ENCODE measurements around the gene TCF12. TPM values are rescaled to one million over a fixed set of nuclear protein-coding genes. Genes with fewer than 3 reads are reported as not detected.
A peak's percentile ranks its signal among the peaks of the same experiment; 100 is the strongest.
"Not testable (repeated sequence)": the region's sequence is repeated elsewhere in the genome, so short reads cannot be mapped to it uniquely, and the experiment has no call there.

Gene TCF12
- total RNA-seq, 4 donors from 2014 or later = 108 to 177 (median 148) TPM

GRCh38 chr15:56929399-56929798 is 11.0 kb downstream of the TCF12 start:
- peak overlapping the region in 1 of 4 donors; percentile 51 for H3K27ac ChIP-seq (replicated peaks in 1 of 4)
- H3K4me1 ChIP-seq = peaks cover 66 to 95% (median 84%) of the 10 kb centered on the region in 4 donors
- TF ChIP-seq CTCF (IDR thresholded peaks at IDR 0.05) = no peak
- TF ChIP-seq EP300 (IDR thresholded peaks at IDR 0.05) = no peak
- no peak for TF ChIP-seq POLR2AphosphoS5 (IDR thresholded peaks at IDR 0.05)
- peaks cover 0 to 4% (median 0%) of the 10 kb centered on the region in 4 donors for H3K36me3 ChIP-seq
- H3K4me3 ChIP-seq = no peak overlapping the region
- no peak for DNase-seq (ENCODE audit: extremely low spot score)
- no peaks in the 10 kb centered on the region for H3K27me3 ChIP-seq
- intact Hi-C loops (cut with DNase I) = no loop called here
- H3K9me3 ChIP-seq = no peaks in the 10 kb centered on the region

- Histone ChIP-seq H3K4me3 (no peak overlapping the region), H3K36me3 (peaks cover 0 to 4% (median 0%) of the 10 kb centered on the region in 4 donors), H3K9me3 (no peaks in the 10 kb centered on the region), H3K27me3 (no peaks in the 10 kb centered on the region), H3K4me1 (peaks cover 66 to 90% (median 82%) of the 10 kb centered on the region in 4 donors), H3K27ac (replicated peaks in 1 of 4) (peak overlapping the region; percentile 15 to 56 (median 34))
- WGBS = 94% methylated on average over 3 of the region's 3 CpGs
- no peak for DNase-seq (ENCODE audit: extremely low spot score)
- TF ChIP-seq CTCF (IDR thresholded peaks at IDR 0.05) = no peak
- no peak for TF ChIP-seq POLR2A (IDR thresholded peaks at IDR 0.05; ENCODE audit: low read depth)
- no peak for TF ChIP-seq EP300 (IDR thresholded peaks at IDR 0.05)
- TF ChIP-seq POLR2AphosphoS5 (IDR thresholded peaks at IDR 0.05) = no peak
- intact Hi-C loops (cut with DNase I) = no loop called here
Observed at GRCh38 chr15:56929933-56930332, 11.5 kb downstream of the TCF12 start.

DNA sequence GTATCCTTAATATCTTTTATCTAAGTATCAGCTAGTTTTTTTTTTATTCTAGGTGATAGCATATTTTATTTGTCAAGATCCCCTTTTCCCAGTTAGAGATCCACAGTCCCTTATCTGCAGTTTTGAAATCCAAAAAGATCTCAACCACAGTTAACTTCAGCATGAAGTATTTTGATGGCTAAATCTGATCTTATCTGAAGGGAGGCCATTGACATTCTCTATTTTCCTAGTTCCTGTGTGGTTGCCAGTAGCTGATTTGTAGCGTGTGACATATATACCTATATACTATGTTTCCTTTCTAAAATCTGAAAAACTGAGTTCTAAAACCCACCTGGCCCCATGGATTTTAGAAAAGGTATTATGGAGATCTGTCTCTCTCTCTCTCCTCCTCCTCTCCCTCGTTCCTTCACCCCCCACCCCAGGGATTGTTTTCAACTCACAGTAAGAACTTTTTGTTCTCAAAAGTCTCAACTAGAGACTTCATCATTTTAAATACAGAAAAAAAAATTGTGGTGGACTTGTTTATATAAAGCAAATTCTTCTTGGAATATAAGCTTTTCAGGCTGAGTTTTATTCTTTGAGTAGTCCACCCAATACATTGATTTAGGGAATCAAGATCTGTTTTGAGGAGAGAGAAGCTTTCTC is 12.3 kb downstream of the TCF12 start:
- no peak for TF ChIP-seq POLR2A (IDR thresholded peaks at IDR 0.05; ENCODE audit: low read depth)
- TF ChIP-seq EP300 (IDR thresholded peaks at IDR 0.05) = no peak
- no peak for TF ChIP-seq POLR2AphosphoS5 (IDR thresholded peaks at IDR 0.05)
- no peak for TF ChIP-seq CTCF (IDR thresholded peaks at IDR 0.05)
- H3K9me3 ChIP-seq = no peaks in the 10 kb centered on the region
- H3K4me3 ChIP-seq = peak overlapping the region in 1 of 4 donors; percentile 2
- intact Hi-C loops (cut with DNase I) = no loop called here
- H3K36me3 ChIP-seq = peaks cover 0 to 4% (median 0%) of the 10 kb centered on the region in 4 donors
- peak overlapping the region; percentile 3 to 56 (median 34) for H3K27ac ChIP-seq (replicated peaks in 1 of 4)
- H3K4me1 ChIP-seq = peaks cover 64 to 81% (median 78%) of the 10 kb centered on the region in 4 donors
- 71% methylated on average over 2 of the region's 2 CpGs for WGBS
- H3K27me3 ChIP-seq = no peaks in the 10 kb centered on the region
- no peak for DNase-seq (ENCODE audit: extremely low spot score)

DNA sequence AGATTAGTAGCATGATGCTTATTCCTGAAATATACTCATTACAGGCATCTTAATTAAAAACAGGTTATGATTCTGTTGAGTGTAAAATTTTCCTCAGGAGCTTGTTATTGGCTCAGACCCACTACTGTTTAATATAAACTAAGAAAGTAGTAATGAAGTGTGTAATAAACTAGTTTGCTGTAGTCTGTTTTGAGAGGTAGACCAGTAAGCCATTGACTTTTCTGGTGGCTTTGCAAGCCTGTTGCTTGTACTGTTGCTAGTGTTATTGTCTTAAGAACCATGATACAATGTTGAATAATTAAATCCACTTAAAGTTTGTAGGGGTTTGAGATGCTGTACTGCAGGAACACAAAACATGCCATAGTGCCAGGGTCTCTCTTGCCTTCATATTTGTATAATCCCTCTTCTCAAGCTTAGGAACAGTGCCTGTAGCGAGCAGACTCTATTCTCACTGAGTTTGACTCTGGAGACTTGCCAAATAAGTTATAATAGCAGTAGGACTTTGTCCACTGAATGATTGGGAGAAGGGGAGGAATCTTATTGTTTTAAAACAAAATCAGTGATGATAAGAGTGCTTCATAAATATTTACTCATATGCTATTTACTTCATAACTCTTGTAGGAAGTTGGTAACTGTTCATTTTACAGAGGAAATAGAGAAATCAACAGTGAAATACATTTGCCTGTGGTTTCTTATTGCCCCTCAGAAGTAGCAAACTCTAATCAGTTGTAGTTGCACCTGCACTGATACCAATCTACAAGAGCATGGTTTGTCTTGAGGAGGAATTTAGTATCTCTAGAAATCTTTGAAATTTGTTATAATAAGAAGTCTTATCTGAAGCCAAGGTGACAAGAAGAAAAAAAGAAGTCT is 13.4 kb downstream of the TCF12 start:
- Histone ChIP-seq H3K27ac (replicated peaks in 1 of 4) (peak overlapping the region in 1 of 4 donors; percentile 56), H3K4me1 (peaks cover 53 to 71% (median 67%) of the 10 kb centered on the region in 4 donors), H3K36me3 (no peaks in the 10 kb centered on the region), H3K27me3 (no peaks in the 10 kb centered on the region), H3K9me3 (no peaks in the 10 kb centered on the region), H3K4me3 (peak overlapping the region in 1 of 4 donors; percentile 3)
- DNase-seq (ENCODE audit: extremely low spot score) = no peak
- intact Hi-C loops (cut with DNase I) = no loop called here
- 36% methylated on average over 1 of the region's 1 CpG for WGBS
- TF ChIP-seq EP300 (IDR thresholded peaks at IDR 0.05) (no peak), CTCF (IDR thresholded peaks at IDR 0.05) (no peak), POLR2A (IDR thresholded peaks at IDR 0.05; ENCODE audit: low read depth) (no peak), POLR2AphosphoS5 (IDR thresholded peaks at IDR 0.05) (no peak)

DNA sequence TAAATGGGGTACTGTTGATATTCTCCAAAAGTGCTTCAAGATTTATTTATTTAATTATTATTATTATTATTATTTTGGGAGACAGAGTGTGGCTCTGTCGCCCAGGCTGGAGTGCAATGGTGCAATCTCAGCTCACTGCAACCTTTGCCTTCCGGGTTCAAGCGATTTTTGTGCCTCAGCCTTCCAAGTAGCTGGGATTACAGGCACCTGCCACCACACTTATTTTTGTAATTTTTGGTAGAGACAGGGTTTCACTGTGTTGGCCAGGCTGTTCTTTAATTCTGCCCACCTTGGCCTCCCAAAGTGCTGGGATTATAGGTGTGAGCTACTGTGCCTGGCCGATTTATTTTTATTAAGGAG is 14.0 kb downstream of the TCF12 start:
- intact Hi-C loops (cut with DNase I); H3K36me3 ChIP-seq; H3K4me3 ChIP-seq; H3K9me3 ChIP-seq; H3K27me3 ChIP-seq; DNase-seq (ENCODE audit: extremely low spot score); H3K27ac ChIP-seq (replicated peaks in 1 of 4): not testable (repeated sequence)
- H3K4me1 ChIP-seq = peaks cover 48 to 70% (median 62%) of the 10 kb centered on the region in 4 donors
- WGBS = 98% methylated on average over 4 of the region's 4 CpGs

Data from esophagus muscularis mucosa (tissue), 4 donors.